SU-DHL-6 (cell line): ENCODE measurements around the gene PPP2R2D.

Experiments
- H2AFZ ChIP-seq: fragments of 200-600 bp; sonication (generic); 2 replicates; pipeline ENCODE4 v1.6.1; 2014; ENCODE audit warnings: low read depth, mild to moderate bottlenecking, moderate library complexity, mixed read lengths, antibody characterized with exemption, low read length; ENCODE audit not compliant: severe bottlenecking
- H3F3A ChIP-seq: fragments of 200-600 bp; shearing (Covaris generic); 2 replicates; pipeline ENCODE4 v1.6.0; 2016; ENCODE audit warnings: antibody characterized with exemption, mild to moderate bottlenecking; ENCODE audit not compliant: insufficient read depth
- H3K27ac ChIP-seq: fragments of 200-600 bp; sonication (generic); 2 replicates; pipeline ENCODE4 v1.5.1; 2016; ENCODE audit warnings: low read depth, mild to moderate bottlenecking, low read length, moderate library complexity, mixed read lengths
- H3K27me3 ChIP-seq: fragments of 200-600 bp; sonication (generic), shearing (Covaris generic); 2 replicates; pipeline ENCODE4 v1.6.0; 2014; ENCODE audit warnings: mild to moderate bottlenecking, low read length
- H3K36me3 ChIP-seq: fragments of 200-600 bp; sonication (generic); 2 replicates; pipeline ENCODE4 v1.6.1; 2014; ENCODE audit warnings: mild to moderate bottlenecking, low read length, mixed read lengths
- H3K4me2 ChIP-seq: fragments of 300-600, 200-600 bp; shearing (Covaris generic), sonication (generic); 2 replicates; pipeline ENCODE4 v1.6.0; 2014; ENCODE audit warnings: low read length, low read depth, mild to moderate bottlenecking; ENCODE audit not compliant: poor library complexity, severe bottlenecking
- H3K4me3 ChIP-seq: fragments of 200-600 bp; sonication (generic); 2 replicates; pipeline ENCODE4 v1.5.1; 2014; ENCODE audit warnings: antibody characterized with exemption, low read length, mild to moderate bottlenecking, mixed read lengths; ENCODE audit not compliant: insufficient read depth, poor library complexity, severe bottlenecking
- H3K79me2 ChIP-seq: fragments of 200-600 bp; sonication (generic); 2 replicates; pipeline ENCODE4 v1.6.1; 2014; ENCODE audit warnings: mild to moderate bottlenecking, low read length, moderate library complexity; ENCODE audit not compliant: insufficient read depth
- H3K9ac ChIP-seq: fragments of 200-600 bp; sonication (generic); 2 replicates; pipeline ENCODE4 v1.7.0; 2014; ENCODE audit warnings: mild to moderate bottlenecking, low read length
- H3K9me2 ChIP-seq: fragments of 200-600 bp; sonication (generic); replicated peaks from 2 replicates; pipeline ENCODE4 v1.6.1; 2014; ENCODE audit warnings: low read length; ENCODE audit not compliant: insufficient read depth
- H3K9me3 ChIP-seq: fragments of 200-600 bp; sonication (generic); 2 replicates; pipeline ENCODE4 v1.6.1; 2014; ENCODE audit warnings: low read length, mixed read lengths; ENCODE audit not compliant: insufficient read depth
- H4K20me1 ChIP-seq: fragments of 200-600 bp; sonication (generic); 2 replicates; pipeline ENCODE4 v1.6.1; 2014; ENCODE audit warnings: low read depth, mild to moderate bottlenecking, antibody characterized with exemption, low read length, moderate library complexity, mixed read lengths
- EZH2phosphoT487 ChIP-seq: fragments of 200-600 bp; sonication (generic), shearing (Covaris generic); conservative IDR thresholded peaks from 2 replicates; pipeline ENCODE4 v1.6.1; 2018; ENCODE audit warnings: mild to moderate bottlenecking, antibody characterized with exemption, low read length, moderate library complexity, mixed read lengths
- TF ChIP-seq, protein P1 (sequence below): fragments of 200-600 bp; sonication (generic); IDR thresholded peaks from one replicate; pipeline ENCODE4 v1.5.1; 2017; ENCODE audit warnings: antibody characterized with exemption, mild to moderate bottlenecking, low read length, moderate library complexity; ENCODE audit not compliant: insufficient read depth, poor library complexity, severe bottlenecking

The PPP2R2D gene

DNA sequence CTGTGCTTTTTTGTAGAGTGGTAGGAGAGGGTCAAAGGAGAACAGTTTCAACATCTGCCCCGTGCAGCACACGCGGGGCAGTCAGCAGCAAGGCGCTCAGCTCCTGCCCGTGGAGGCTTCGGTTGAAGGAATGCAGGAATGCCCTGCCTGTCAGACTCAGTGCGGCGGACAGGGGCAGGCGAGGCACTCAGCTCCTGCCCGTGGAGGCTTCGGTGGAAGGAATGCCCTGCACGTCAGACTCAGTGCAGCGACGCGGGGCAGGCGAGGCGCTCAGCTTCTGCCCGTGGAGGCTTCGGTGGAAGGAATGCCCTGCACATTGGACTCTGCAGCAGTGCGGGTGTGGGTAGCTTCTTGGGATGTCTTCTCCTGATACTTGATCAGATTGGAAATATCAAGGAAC, 37.0 kb downstream of the PPP2R2D start:
- H4K20me1 ChIP-seq = no peaks in the 10 kb centered on the region
- no peak overlapping the region for H2AFZ ChIP-seq
- peaks cover 17% of the 10 kb centered on the region for H3K79me2 ChIP-seq
- no peaks in the 10 kb centered on the region for H3K27me3 ChIP-seq
- H3K36me3 ChIP-seq = peaks cover 11% of the 10 kb centered on the region; the same call in 1 of the 2 replicates
- H3K9me2 ChIP-seq = no peaks in the 10 kb centered on the region
- H3K9me3 ChIP-seq = no peaks in the 10 kb centered on the region
- H3F3A ChIP-seq = no peaks in the 10 kb centered on the region
- H3K9ac ChIP-seq = no peak overlapping the region
- TF ChIP-seq EZH2phosphoT487 = no peak
- TF ChIP-seq, protein P1, sequence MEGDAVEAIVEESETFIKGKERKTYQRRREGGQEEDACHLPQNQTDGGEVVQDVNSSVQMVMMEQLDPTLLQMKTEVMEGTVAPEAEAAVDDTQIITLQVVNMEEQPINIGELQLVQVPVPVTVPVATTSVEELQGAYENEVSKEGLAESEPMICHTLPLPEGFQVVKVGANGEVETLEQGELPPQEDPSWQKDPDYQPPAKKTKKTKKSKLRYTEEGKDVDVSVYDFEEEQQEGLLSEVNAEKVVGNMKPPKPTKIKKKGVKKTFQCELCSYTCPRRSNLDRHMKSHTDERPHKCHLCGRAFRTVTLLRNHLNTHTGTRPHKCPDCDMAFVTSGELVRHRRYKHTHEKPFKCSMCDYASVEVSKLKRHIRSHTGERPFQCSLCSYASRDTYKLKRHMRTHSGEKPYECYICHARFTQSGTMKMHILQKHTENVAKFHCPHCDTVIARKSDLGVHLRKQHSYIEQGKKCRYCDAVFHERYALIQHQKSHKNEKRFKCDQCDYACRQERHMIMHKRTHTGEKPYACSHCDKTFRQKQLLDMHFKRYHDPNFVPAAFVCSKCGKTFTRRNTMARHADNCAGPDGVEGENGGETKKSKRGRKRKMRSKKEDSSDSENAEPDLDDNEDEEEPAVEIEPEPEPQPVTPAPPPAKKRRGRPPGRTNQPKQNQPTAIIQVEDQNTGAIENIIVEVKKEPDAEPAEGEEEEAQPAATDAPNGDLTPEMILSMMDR = no peak
- H3K4me2 ChIP-seq = no peak overlapping the region
- H3K4me3 ChIP-seq = no peak overlapping the region
- H3K27ac ChIP-seq = no peak overlapping the region

DNA sequence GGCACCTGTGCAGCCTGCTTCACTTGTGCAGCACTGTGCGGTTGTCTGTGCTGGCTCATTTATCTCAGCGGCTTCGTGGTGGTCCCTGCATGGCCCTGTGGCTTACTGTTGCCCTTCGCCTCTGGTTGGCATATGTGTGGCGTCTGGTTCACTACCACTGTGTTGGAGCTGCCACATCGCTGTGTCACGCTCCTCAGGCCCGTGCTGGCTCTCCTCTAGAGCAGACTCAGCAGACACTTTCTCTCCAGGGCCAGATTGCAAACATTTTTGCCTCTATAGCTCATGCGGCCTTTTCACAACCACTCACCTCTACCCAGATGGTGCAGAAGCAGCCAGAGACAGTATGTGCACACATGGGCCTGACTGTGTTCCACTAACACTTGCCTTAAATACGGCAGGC, 37.9 kb downstream of the PPP2R2D start:
- H3K9me2 ChIP-seq = no peaks in the 10 kb centered on the region
- H3F3A ChIP-seq = no peaks in the 10 kb centered on the region
- no peak overlapping the region for H3K9ac ChIP-seq
- peaks cover 11% of the 10 kb centered on the region; the same call in 1 of the 2 replicates for H3K36me3 ChIP-seq
- no peak overlapping the region for H3K4me3 ChIP-seq
- no peaks in the 10 kb centered on the region for H4K20me1 ChIP-seq
- no peaks in the 10 kb centered on the region for H3K9me3 ChIP-seq
- TF ChIP-seq, protein P1 = no peak
- no peak for TF ChIP-seq EZH2phosphoT487
- H3K27ac ChIP-seq = no peak overlapping the region
- no peak overlapping the region for H3K4me2 ChIP-seq
- no peak overlapping the region for H2AFZ ChIP-seq
- H3K27me3 ChIP-seq = no peaks in the 10 kb centered on the region
- H3K79me2 ChIP-seq = peaks cover 9% of the 10 kb centered on the region

DNA sequence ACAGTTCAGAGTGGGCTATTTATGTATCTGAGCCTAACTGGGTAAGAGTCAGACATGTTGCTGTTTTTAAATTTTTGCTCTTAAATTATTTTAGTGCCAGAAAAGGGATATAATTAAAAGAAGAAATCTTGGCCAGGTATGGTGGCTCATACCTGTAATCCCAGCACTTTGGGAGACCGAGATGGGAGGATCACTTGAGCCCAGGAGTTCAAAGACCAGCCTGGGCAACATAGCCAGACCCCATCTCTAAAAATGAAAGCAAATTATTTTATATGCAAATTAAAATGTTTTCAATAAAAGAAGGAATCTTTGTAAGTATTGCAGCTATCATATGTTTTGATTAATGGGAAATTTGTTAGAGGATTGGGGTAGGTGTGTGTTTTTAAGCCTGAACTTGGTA, 41.6 kb downstream of the PPP2R2D start:
- Histone ChIP-seq H2AFZ (no peak overlapping the region), H3K4me2 (no peak overlapping the region), H3K9me2 (no peaks in the 10 kb centered on the region), H3K79me2 (no peaks in the 10 kb centered on the region), H3K9ac (no peak overlapping the region), H3K4me3 (no peak overlapping the region), H3K27ac (no peak overlapping the region), H3K27me3 (no peaks in the 10 kb centered on the region), H4K20me1 (no peaks in the 10 kb centered on the region), H3K9me3 (no peaks in the 10 kb centered on the region), H3K36me3 (peaks cover 11% of the 10 kb centered on the region; the same call in 1 of the 2 replicates), H3F3A (no peaks in the 10 kb centered on the region)
- TF ChIP-seq EZH2phosphoT487 = no peak
- TF ChIP-seq, protein P1 = no peak
